HCT116 (cell line): Measurements from ENCODE around the gene CHMP4B. TPM values are rescaled to one million over a fixed set of nuclear protein-coding genes. Genes with fewer than 3 reads are reported as not detected.

ENCODE experiments used
- ATAC-seq: fragments of 200-7000 bp; cut with Tn5 transposase; 2 replicates; pipeline ENCODE4 v1.9.1; 2020; ENCODE audit warnings: mild to moderate bottlenecking, moderate library complexity
- BruUV-seq: library from RNA; stranded (reverse); fragments of 400-500 nt; replicated peaks from 2 replicates; lab custom pipeline; 2021; lab: Mats Ljungman, UMichigan
- CTCF ChIA-PET: fragments of 300-600 bp; sonication (Branson Sonifier 250); formaldehyde crosslinking; loops from one replicate; lab custom pipeline; 2021; ENCODE audit warnings: antibody characterized with exemption; lab: Charles Lee
- POLR2A ChIA-PET: fragments of 300-600, 350-600 bp; sonication (Branson Sonifier 250); formaldehyde crosslinking; loops from one replicate; lab custom pipeline; 2021; ENCODE audit warnings: antibody characterized with exemption; lab: Charles Lee
- RAD21 ChIA-PET, 2 experiments: fragments of 300-600 bp; sonication (Branson Sonifier 250); formaldehyde crosslinking; loops; one replicate each; lab custom pipeline; 2023; ENCODE audit warnings: low total read pairs in 2 of 2; ENCODE audit not compliant: uncharacterized antibody in 2 of 2, unreplicated experiment in 2 of 2, low non-redundant PET in 1 of 2; lab: Charles Lee
- DNase-seq: peaks from one replicate; pipeline ENCODE4 v3.0.0-alpha.2; 2010; ENCODE audit warnings: low read depth, low spot score
- H2AFZ ChIP-seq: fragments of 200-600 bp; shearing (Covaris generic), sonication (generic); 2 replicates; pipeline ENCODE4 v1.6.1; 2017; ENCODE audit warnings: low read depth, mixed run types, mixed read lengths, antibody characterized with exemption, low read length; ENCODE audit not compliant: poor library complexity, severe bottlenecking
- H3K27ac ChIP-seq: 2 replicates; pipeline ENCODE4 v1.5.1; 2012; ENCODE audit warnings: low read depth, low read length
- H3K27me3 ChIP-seq: fragments of 200-600 bp; sonication (generic); 2 replicates; pipeline ENCODE4 v1.6.1; 2016; ENCODE audit warnings: mixed run types, low read length, mixed read lengths; ENCODE audit not compliant: insufficient read depth
- H3K36me3 ChIP-seq, 2 experiments: fragments of 200-500 bp in 1 of 2; fragments of 200-600 bp in 1 of 2; sonication (Bioruptor generic) in 1 of 2; sonication (generic) in 1 of 2; 2 replicates each; pipeline versions ENCODE4 v1.5.1 to v1.6.1; 2014 to 2016; ENCODE audit warnings: low read length in 2 of 2, inconsistent platforms in 1 of 2, mixed read lengths in 1 of 2, mixed run types in 1 of 2; ENCODE audit not compliant: insufficient read depth in 2 of 2, control insufficient read depth in 1 of 2
- H3K4me1 ChIP-seq, 2 experiments: fragments of 200-600 bp in 1 of 2; sonication (generic) in 1 of 2; 2 replicates each; pipeline versions ENCODE4 v1.5.1 to v1.6.1; 2012 to 2017; ENCODE audit warnings: low read length in 2 of 2, inconsistent platforms in 1 of 2, mild to moderate bottlenecking in 1 of 2, mixed read lengths in 1 of 2, mixed run types in 1 of 2, moderate library complexity in 1 of 2; ENCODE audit not compliant: insufficient read depth in 2 of 2, control insufficient read depth in 1 of 2
- H3K4me2 ChIP-seq: fragments of 200-600 bp; sonication (generic); 2 replicates; pipeline ENCODE4 v1.6.1; 2017; ENCODE audit warnings: mixed run types, low read length, mixed read lengths
- H3K4me3 ChIP-seq, 2 experiments: fragments of 200-600 bp in 1 of 2; sonication (generic) in 1 of 2; replicated peaks in 1 of 2; 2 replicates each; pipeline ENCODE4 v1.5.1; 2011 to 2016; ENCODE audit warnings: low read length in 2 of 2, control low read depth in 1 of 2, low read depth in 1 of 2, mild to moderate bottlenecking in 1 of 2, mixed read lengths in 1 of 2, mixed run types in 1 of 2
- H3K79me2 ChIP-seq: fragments of 200-600 bp; sonication (generic); 2 replicates; pipeline ENCODE4 v1.6.1; 2017; ENCODE audit warnings: mild to moderate bottlenecking, mixed run types, low read length, moderate library complexity, mixed read lengths; ENCODE audit not compliant: insufficient read depth
- H3K9ac ChIP-seq: fragments of 200-600 bp; sonication (generic); 2 replicates; pipeline ENCODE4 v1.6.1; 2016; ENCODE audit warnings: low read length, mixed read lengths
- H3K9me2 ChIP-seq: fragments of 200-600 bp; sonication (generic), shearing (Covaris generic); 2 replicates; pipeline ENCODE4 v1.6.1; 2017; ENCODE audit warnings: mixed run types, mild to moderate bottlenecking, moderate library complexity; ENCODE audit not compliant: insufficient read depth
- H3K9me3 ChIP-seq, 2 experiments: fragments of 200-500 bp in 1 of 2; fragments of 200-600 bp in 1 of 2; sonication (Bioruptor generic) in 1 of 2; sonication (generic) in 1 of 2; 2 replicates each; pipeline ENCODE4 v1.6.1; 2014 to 2017; ENCODE audit warnings: low read length in 2 of 2, mixed read lengths in 2 of 2, inconsistent platforms in 1 of 2, low read depth in 1 of 2, mild to moderate bottlenecking in 1 of 2, mixed run types in 1 of 2, moderate library complexity in 1 of 2; ENCODE audit not compliant: control insufficient read depth in 1 of 2, insufficient read depth in 1 of 2
- H4K20me1 ChIP-seq: fragments of 200-600 bp; sonication (generic), shearing (Covaris generic); 2 replicates; pipeline ENCODE4 v1.6.1; 2017; ENCODE audit warnings: mixed run types, mild to moderate bottlenecking, moderate library complexity; ENCODE audit not compliant: insufficient read depth
- CTCF ChIP-seq, 3 experiments: fragments of 200-600 bp in 1 of 3; sonication (generic) in 1 of 3; IDR thresholded peaks in 2 of 3; conservative IDR thresholded peaks in 1 of 3; 2 replicates each; pipeline ENCODE4 v1.5.1; 2012 to 2017; ENCODE audit warnings: low read depth in 2 of 3, low read length in 2 of 3, antibody characterized with exemption in 1 of 3, borderline replicate concordance in 1 of 3, control low read depth in 1 of 3, mild to moderate bottlenecking in 1 of 3, mixed read lengths in 1 of 3, mixed run types in 1 of 3, moderate library complexity in 1 of 3; ENCODE audit not compliant: insufficient read depth in 1 of 3
- MAX ChIP-seq: IDR thresholded peaks from 2 replicates; pipeline ENCODE4 v1.6.1; 2012
- POLR2A ChIP-seq: IDR thresholded peaks from 2 replicates; pipeline ENCODE4 v1.7.0; 2011; ENCODE audit warnings: borderline replicate concordance; ENCODE audit not compliant: insufficient read depth, insufficient read length; ENCODE audit errors: extremely low read depth
- RAD21 ChIP-seq: IDR thresholded peaks from 2 replicates; pipeline ENCODE4 v1.6.1; 2012; ENCODE audit warnings: low read depth, mild to moderate bottlenecking
- SIN3A ChIP-seq: IDR thresholded peaks from 2 replicates; pipeline ENCODE4 v1.6.1; 2012; ENCODE audit warnings: low read depth
- intact Hi-C: fragments of 100-400 bp; cut with micrococcal nuclease; formaldehyde crosslinking; loops from 2 replicates; pipeline ENCODE4 v1.10.0; 2022
- total RNA-seq: library from RNA; stranded (reverse); gene quantifications from one replicate; pipeline ENCODE4 v1.2.1, GENCODE V29; 2021; ENCODE audit not compliant: unreplicated experiment

Gene CHMP4B
- total RNA-seq, 1 experiment from 2014 or later: 56.9 TPM

- TF ChIP-seq RAD21 (no peak), POLR2A (no peak), CTCF (IDR thresholded peaks at IDR 0.05 in 2 of 3, conservative IDR thresholded peaks at IDR 0.05 in 1 of 3; ENCODE audit: borderline replicate concordance in 1 of 3, insufficient read depth in 1 of 3, low read depth in 2 of 3, low read length in 2 of 3) (no peak), SIN3A (no peak), MAX (no peak)
- no peak for DNase-seq
- H3K9me2 ChIP-seq: no peaks in the 10 kb centered on the region
- no peaks in the 10 kb centered on the region for H3K36me3 ChIP-seq
- no peak overlapping the region for H3K4me2 ChIP-seq
- ATAC-seq: no peak
- CTCF ChIA-PET: no interaction called here
- POLR2A ChIA-PET: no interaction called here
- no peaks in the 10 kb centered on the region for H3K79me2 ChIP-seq
- H3K27me3 ChIP-seq: 0 out of 2 replicates have a peak, but pooled peaks cover 10% of the 10 kb centered on the region
- H3K27ac ChIP-seq: no peak overlapping the region
- no TSS peak for BruUV-seq
- H2AFZ ChIP-seq: no peak overlapping the region
- H3K4me3 ChIP-seq: no peak overlapping the region
- no peaks in the 10 kb centered on the region for H3K9me3 ChIP-seq
- intact Hi-C loops: no loop called here
- no peaks in the 10 kb centered on the region for H4K20me1 ChIP-seq
- RAD21 ChIA-PET: no interaction called here
- no peak overlapping the region for H3K9ac ChIP-seq
- no peaks in the 10 kb centered on the region for H3K4me1 ChIP-seq
These were observed 82.2 kb downstream of the CHMP4B start for GRCh38 chr20:33893314-33893713.

- Histone ChIP-seq H3K27me3 (0 out of 2 replicates have a peak, but pooled peaks cover 10% of the 10 kb centered on the region), H3K9me2 (no peaks in the 10 kb centered on the region), H3K36me3 (no peaks in the 10 kb centered on the region), H3K9ac (no peak overlapping the region), H3K4me2 (no peak overlapping the region), H3K4me3 (no peak overlapping the region), H3K27ac (no peak overlapping the region), H3K4me1 (no peaks in the 10 kb centered on the region), H2AFZ (no peak overlapping the region), H4K20me1 (no peaks in the 10 kb centered on the region), H3K9me3 (no peaks in the 10 kb centered on the region), H3K79me2 (no peaks in the 10 kb centered on the region)
- ChIA-PET CTCF (no interaction called here), RAD21 (no interaction called here), POLR2A (no interaction called here)
- intact Hi-C loops: no loop called here
- DNase-seq (no peak), ATAC-seq (no peak)
- no peak for TF ChIP-seq MAX
- BruUV-seq: no TSS peak
These were observed 83.7 kb downstream of the CHMP4B start for GRCh38 chr20:33894798-33895197.
